Adrenal gland (tissue), 12 donors: ENCODE results near the gene NUP98. TPM values are rescaled to one million over a fixed set of nuclear protein-coding genes. Genes with fewer than 3 reads are reported as not detected.

Source experiments
- DNase-seq, 7 donors: peaks; one replicate each; pipeline ENCODE4 v3.0.0-alpha.2; 2019 to 2020
- H3K27ac ChIP-seq, 5 donors: fragments of 200-600 bp; sonication (generic) in 4 of 5; 1 replicate in 3 of 5; 2 replicates in 2 of 5; pipeline versions ENCODE4 v1.5.1 to v1.8.0; 2016 to 2020; ENCODE audit warnings: mild to moderate bottlenecking in 1 of 5
- H3K27me3 ChIP-seq: fragments of 200-600 bp; 2 replicates; pipeline ENCODE4 v1.8.0; 2021
- H3K36me3 ChIP-seq, 2 donors: fragments of 200-600 bp; replicated peaks in 1 of 2; 1 replicate in 1 of 2; 2 replicates in 1 of 2; pipeline versions ENCODE4 v1.5.1 to v1.8.0; 2018 to 2022
- H3K4me1 ChIP-seq, 2 donors: fragments of 200-600 bp; replicated peaks in 1 of 2; 1 replicate in 1 of 2; 2 replicates in 1 of 2; pipeline versions ENCODE4 v1.5.1 to v1.8.0; 2018 to 2021
- H3K4me3 ChIP-seq, 4 donors: fragments of 200-600 bp; sonication (generic) in 3 of 4; one replicate each; pipeline ENCODE4 v1.5.1; 2016 to 2018
- H3K9me3 ChIP-seq, 3 donors: fragments of 200-600 bp; sonication (generic) in 1 of 3; replicated peaks in 1 of 3; 1 replicate in 2 of 3; 2 replicates in 1 of 3; pipeline versions ENCODE4 v1.5.1 to v1.8.0; 2016 to 2021
- CTCF ChIP-seq, 6 experiments: fragments of 450-650 bp in 4 of 6; fragments of 200-600 bp in 2 of 6; sonication (generic) in 1 of 6; IDR thresholded peaks; 1 replicate in 5 of 6; 2 replicates in 1 of 6; pipeline versions ENCODE4 v1.5.1 to v1.8.0; 2016 to 2021; ENCODE audit warnings: antibody characterized with exemption in 6 of 6, mild to moderate bottlenecking in 2 of 6, moderate library complexity in 1 of 6
- POLR2A ChIP-seq, 2 donors: fragments of 450-650 bp; IDR thresholded peaks; one replicate each; pipeline ENCODE4 v1.6.1; 2017; ENCODE audit warnings: antibody characterized with exemption in 2 of 2, mild to moderate bottlenecking in 2 of 2, moderate library complexity in 1 of 2
- WGBS, 4 donors: extraction: QIAGEN DNeasy Blood & Tissue Kit in 2 of 4; methylation state at CpG; one replicate each; pipeline versions ENCODE4 v1.1.5 to v1.1.7; 2013 to 2017; 5-methylcytosine and 5-hydroxymethylcytosine counted together
- intact Hi-C, 2 donors: fragments of 100-400 bp; cut with DNase I; formaldehyde crosslinking; loops; one replicate each; pipeline versions ENCODE4 v1.14.1 to v1.15.0; 2022 to 2023
- polyA plus RNA-seq, 3 donors: library from polyadenylated mRNA; stranded (reverse); fragments of 200-250 nt in 2 of 3; fragments of 350-450 nt in 1 of 3; fragmentation: Illumina TruSeq in 1 of 3; extraction: RNeasy Lipid Tissue Mini Kit (QIAGEN cat#74804) in 1 of 3; gene quantifications; one replicate each; pipeline ENCODE4 v1.2.3, GENCODE V29; 2013 to 2014
- total RNA-seq, 9 donors: library from RNA; depleted of rRNA in 4 of 9; stranded (reverse); fragments of >200 nt in 4 of 9; fragments of 120-200 nt in 1 of 9; fragmentation: NEBNext Ultra II Directional in 1 of 9; extraction: Animal tissue kit (Norgen Biotek cat#: 25700) in 1 of 9; gene quantifications; one replicate each; pipeline versions ENCODE4 v1.1.0 to v1.2.4, GENCODE V29; 2013 to 2023
- donor health status: healthy with polysubstance abuse.
- donor health status: Bipolar disorder and iron deficiency.
- donor health status: DM: yes; HTN: yes; CAD: no.
- donor health status: DM: no; HTN: no; CAD: no.
- donor health status: DM: no; HTN: no; CAD: no.
- donor health status: DM: yes; HTN: yes; CAD: no.

NUP98 gene
- total and polyA plus RNA-seq, 12 donors, result 14.6 to 226 (median 56.9) TPM

- Histone ChIP-seq H3K36me3 (peaks cover 0 to 46% of the 10 kb centered on the region in 2 donors), H3K9me3 (no peaks in the 10 kb centered on the region), H3K4me1 (no peaks in the 10 kb centered on the region), H3K4me3 (no peak overlapping the region), H3K27me3 (no peaks in the 10 kb centered on the region), H3K27ac (no peak overlapping the region)
- no peak for DNase-seq
- TF ChIP-seq CTCF (IDR thresholded peaks at IDR 0.05), result no peak
- TF ChIP-seq POLR2A (IDR thresholded peaks at IDR 0.05), result no peak
- intact Hi-C loops, result no loop called here
- WGBS, 4 donors, result 94 to 96% (median 95%) methylated on average over 4 of the region's 4 CpGs
These were observed 86.7 kb downstream of the NUP98 start for GRCh38 chr11:3710485-3711259.

GRCh38 chr11:3709977-3710376, 87.4 kb downstream of the NUP98 start:
- Histone ChIP-seq H3K4me3 (no peak overlapping the region), H3K36me3 (peaks cover 0 to 49% of the 10 kb centered on the region in 2 donors), H3K9me3 (no peaks in the 10 kb centered on the region), H3K27me3 (no peaks in the 10 kb centered on the region), H3K4me1 (no peaks in the 10 kb centered on the region), H3K27ac (no peak overlapping the region)
- TF ChIP-seq POLR2A (IDR thresholded peaks at IDR 0.05) (no peak), CTCF (IDR thresholded peaks at IDR 0.05) (no peak)
- no peak for DNase-seq
- intact Hi-C loops, result no loop called here
- WGBS, 4 donors, result 80 to 93% (median 87%) methylated on average over 1 of the region's 1 CpG

GRCh38 chr11:3707176-3707575, 90.2 kb downstream of the NUP98 start:
- peaks cover 0 to 52% of the 10 kb centered on the region in 2 donors for H3K36me3 ChIP-seq
- WGBS, 4 donors, result 94 to 100% (median 95%) methylated on average over 2 of the region's 2 CpGs
- H3K4me1 ChIP-seq, result no peaks in the 10 kb centered on the region
- TF ChIP-seq POLR2A (IDR thresholded peaks at IDR 0.05) (no peak), CTCF (IDR thresholded peaks at IDR 0.05) (no peak)
- no peaks in the 10 kb centered on the region for H3K27me3 ChIP-seq
- no peaks in the 10 kb centered on the region for H3K9me3 ChIP-seq
- intact Hi-C loops, result no loop called here
- no peak overlapping the region for H3K4me3 ChIP-seq
- no peak for DNase-seq
- no peak overlapping the region for H3K27ac ChIP-seq

GRCh38 chr11:3703383-3703782, 94.0 kb downstream of the NUP98 start:
- no peak for DNase-seq
- no peaks in the 10 kb centered on the region for H3K4me1 ChIP-seq
- WGBS, 4 donors, result 67 to 82% (median 77%) methylated on average over 3 of the region's 3 CpGs
- no peaks in the 10 kb centered on the region for H3K9me3 ChIP-seq
- H3K27me3 ChIP-seq, result no peaks in the 10 kb centered on the region
- TF ChIP-seq CTCF (IDR thresholded peaks at IDR 0.05), result no peak
- TF ChIP-seq POLR2A (IDR thresholded peaks at IDR 0.05), result no peak
- intact Hi-C loops, result no loop called here
- no peak overlapping the region for H3K4me3 ChIP-seq
- no peak overlapping the region for H3K27ac ChIP-seq
- H3K36me3 ChIP-seq, result peaks cover 0 to 55% of the 10 kb centered on the region in 2 donors
